ENCODE data around the gene GSTA4.
"Not testable (repeated sequence)": the region's sequence is repeated elsewhere in the genome, so short reads cannot be mapped to it uniquely, and the experiment has no call there.

The GSTA4 gene

DNA sequence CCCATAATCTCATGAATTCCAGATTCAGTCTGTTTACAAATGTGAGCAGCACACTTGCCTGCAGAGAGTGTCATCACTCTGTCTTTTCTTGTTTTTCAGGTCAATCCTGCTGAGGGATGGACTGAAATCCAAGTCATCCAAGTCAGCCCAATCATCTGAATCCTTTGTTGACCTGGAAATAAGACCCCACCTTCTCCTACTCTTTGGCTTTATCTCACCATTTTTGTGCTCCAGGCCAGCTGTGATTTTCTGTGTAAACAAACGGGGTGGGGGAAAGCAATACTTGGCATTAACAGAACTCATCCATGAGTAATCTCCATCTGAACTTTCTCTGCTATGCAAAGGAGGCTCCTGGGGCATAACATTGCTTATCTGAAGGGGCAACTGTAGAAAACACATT, 16.9 kb upstream of the GSTA4 start:
- DNase-seq: no peak

DNA sequence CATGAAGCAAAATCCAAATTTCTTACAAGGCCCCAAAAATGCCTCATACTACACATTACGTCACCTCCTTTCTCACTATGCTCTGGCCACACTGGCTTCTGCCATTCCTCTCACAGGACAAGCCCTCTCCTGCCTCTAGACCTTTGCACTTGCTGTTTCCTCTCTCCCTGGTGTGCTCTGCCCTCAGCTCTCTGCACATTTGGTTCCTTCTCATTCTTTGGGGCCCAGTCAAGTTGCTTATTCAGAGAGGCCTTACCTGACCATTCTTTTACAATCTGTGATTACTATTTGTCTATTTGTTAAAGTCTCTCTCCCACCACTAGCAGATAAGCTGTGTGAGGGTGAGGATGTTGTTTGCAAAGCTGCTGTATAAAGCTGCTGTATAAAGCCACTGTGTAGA, 15.4 kb upstream of the GSTA4 start:
- DNase-seq: no peak

DNA sequence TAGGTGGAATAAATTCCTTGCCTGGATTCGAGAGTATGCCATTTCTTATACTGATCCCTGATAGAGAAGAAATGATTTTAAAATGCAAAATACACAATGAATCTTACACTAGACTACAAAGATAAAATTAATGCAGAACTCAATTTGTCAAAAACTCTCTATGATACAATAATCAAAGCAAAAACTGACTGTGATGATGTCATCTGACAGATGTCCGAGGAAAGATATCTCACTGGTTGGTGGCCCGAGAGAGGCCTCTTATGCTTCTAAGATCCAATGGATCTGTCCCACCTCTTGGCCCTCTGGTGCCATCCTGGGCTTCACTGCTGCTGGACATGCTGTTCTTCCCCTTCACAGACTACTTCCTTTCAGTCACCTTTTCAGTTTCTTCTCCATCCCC, 14.4 kb upstream of the GSTA4 start:
- no peak for DNase-seq

DNA sequence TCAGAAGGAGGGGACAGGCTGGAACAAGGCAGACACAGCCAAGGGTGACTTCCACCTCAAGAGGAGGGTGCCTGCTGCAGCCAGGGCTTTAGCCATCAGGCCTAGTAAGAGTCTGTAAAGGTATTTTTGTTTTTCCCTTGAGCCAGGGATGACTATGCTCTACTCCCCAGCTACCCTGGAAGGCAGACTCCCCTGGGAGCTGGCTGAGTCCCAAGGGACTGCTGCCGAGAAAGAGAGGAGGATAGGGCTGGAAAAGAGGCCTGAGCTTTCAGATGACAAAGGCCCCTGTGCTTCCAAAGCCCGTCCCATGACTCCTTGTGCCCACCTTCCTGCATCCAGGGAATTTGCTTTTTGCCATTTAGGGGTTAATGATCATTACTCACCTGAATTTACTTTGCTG, 14.0 kb upstream of the GSTA4 start:
- no peak for DNase-seq

DNA sequence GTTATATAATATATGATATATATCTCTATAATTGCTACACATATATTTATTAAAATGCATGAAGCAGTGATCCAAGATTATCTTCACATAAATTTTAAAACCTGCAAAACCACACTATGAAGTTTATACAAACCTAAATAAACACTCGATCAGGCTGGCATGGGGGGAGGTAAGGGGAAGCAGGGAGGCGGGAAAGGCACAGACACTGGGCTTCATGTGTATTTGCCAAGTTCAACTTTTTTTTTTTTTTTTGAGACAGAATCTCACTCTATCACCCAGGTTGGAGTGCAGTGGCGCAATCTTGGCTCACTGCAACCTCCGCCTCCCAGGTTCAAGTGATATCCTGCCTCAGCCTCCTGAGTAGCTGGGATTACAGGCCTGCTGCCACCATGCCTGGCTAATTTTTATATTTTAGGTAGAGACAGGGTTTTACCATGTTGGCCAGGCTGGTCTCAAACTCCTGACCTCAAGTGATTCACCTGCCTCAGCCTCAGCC, 13.2 kb upstream of the GSTA4 start:
- DNase-seq: not testable (repeated sequence)

DNA sequence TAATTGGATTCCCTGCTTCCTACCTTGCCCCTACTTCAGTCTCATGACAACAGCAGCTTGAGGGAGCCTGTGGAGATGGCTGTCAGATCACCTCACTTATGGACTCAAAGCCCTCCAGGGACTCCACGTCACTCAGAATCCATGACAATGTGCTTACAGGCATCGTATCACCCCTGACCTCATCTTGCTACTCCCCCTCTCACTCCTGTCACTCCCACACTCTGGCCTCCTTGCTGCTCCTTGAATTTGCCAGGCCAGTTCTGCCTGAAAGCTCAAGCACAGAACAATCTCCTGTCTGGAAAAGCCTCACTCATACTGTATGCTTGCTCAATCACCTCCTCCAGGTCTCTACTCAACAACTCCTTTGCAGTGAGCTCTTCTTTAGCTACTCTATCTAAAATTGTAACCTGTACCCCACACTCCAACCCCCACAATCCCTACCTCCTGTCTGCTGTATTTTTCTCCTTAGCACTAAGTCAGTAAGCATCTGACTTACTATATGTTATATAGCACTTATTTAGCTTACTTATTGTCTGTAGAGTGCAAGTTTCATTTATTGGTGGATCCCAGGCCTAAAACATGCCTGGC, 10.7 kb upstream of the GSTA4 start:
- DNase-seq: no peak

DNA sequence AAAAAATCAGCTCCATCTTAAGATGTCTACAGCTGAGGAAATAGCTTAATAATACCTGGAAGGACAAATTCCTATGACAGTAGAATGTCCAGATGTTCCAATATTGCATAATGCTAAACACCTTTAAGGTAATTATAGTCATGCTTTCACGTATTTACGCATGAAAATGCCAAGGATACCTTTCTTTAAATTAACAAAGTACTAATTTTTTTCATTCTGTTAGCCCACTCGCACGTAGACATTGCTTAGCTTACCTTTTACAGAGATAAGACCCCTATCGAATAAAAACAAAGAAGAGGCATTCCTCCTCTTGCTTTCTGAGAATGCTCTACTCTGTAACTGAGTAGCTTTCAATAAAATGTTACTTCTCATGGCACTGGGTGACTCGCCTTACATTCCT, 4.4 kb upstream of the GSTA4 start:
- DNase-seq: no peak

DNA sequence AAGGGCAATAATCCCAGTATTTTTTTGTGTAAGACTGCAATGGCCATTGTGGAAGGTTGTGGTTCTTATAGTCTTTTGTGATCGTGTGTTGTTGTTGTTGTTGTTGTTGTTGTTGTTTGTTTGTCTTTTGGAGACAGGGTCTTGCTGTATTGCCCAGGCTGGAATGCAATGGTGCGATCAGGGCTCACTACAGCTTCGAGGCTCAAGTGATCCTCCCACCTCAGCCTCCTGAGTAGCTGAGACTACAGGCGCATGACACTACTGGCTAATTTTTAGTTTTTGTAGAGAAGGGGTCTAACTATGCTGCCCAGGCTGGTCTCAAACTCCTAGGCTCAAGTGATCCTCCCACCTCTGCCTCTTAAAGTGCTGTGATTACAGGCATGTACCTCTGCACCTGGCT, 3.5 kb upstream of the GSTA4 start:
- DNase-seq: no peak

DNA sequence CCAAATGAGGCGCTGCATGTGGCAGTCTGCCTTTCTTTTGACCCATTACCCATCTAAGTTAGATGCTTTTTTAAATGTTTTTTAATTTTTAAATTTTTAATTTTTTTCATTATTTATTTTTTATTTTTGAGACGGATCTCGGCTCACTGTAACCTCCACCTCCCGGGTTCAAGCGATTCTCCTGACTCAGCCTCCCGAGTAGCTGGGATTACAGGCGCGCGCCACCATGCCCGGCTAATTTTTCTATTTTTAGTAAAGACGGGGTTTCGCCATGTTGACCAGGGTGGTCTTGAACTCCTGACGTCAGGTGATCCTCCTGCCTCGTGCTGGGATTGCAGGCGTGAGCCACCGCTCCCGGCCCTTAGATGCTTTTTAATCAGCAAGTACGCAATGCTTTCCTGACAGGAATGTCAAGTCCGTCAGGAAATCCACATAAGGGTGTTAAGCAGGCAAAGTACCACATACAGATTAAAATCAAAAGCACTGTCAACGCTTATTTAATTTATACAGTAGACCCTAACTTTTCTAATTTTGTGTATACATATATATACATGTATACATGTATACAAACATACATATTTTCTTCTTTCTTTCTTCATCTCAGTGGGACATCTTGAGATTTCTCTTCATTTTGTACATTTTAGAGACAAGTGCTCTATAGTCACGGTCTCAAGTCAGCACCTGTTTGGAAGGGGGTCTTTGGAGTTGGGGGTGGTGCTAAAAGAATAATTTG, 995 bp upstream of the GSTA4 start:
- DNase-seq: no peak

DNA sequence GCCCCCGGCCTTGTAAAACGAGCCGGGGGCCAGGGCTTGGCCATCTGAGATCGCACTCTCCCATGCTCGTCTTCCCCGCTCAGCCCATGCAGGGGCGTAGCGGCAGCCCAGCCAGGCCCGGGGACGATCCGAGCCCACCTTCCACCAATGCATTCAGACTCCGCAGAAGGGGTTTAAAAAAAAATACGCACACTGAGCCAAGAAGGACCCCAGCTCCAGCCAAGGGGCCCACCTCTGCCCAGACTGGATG, 320 bp downstream of the GSTA4 start:
- DNase-seq: peak in 1 of 2 experiments; percentile 51

DNA sequence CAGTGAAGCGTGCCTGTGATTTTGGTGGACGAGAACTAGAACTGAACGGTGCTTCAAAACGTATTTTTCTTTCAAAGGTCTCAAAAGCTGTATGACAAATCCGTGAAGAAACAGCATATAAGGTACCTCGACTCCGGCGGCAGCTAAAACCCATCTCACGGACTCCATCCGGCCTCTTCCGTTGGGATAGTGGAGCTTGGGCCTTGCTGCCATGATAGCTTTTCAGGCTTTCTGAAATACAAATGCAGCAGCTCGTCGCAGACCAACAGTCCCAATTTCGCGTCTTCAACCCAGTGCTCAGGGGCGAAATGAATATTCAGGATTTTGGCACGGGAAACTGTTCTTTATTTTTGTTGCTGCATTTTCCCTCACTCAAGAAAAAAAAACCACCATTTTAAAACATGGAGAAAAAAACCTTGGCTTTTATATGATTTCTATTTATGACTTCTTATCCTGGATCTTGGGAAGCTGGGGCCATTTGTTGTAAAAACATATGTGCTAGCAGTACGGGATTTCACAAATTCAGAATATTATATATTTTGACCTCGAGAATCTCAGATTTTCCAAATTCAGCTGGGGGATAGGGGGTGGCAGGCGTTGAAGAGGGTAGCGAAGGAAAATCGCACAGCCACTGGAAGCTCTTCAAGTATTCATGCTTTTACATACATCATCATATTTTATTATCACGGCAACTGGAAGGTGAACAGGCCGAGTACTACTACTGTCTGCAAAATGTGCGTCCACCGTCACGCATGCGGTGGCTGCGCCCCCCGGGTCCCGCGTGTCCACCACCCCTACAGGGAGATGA, 849 bp downstream of the GSTA4 start:
- DNase-seq: peak; percentile 14 to 25

DNA sequence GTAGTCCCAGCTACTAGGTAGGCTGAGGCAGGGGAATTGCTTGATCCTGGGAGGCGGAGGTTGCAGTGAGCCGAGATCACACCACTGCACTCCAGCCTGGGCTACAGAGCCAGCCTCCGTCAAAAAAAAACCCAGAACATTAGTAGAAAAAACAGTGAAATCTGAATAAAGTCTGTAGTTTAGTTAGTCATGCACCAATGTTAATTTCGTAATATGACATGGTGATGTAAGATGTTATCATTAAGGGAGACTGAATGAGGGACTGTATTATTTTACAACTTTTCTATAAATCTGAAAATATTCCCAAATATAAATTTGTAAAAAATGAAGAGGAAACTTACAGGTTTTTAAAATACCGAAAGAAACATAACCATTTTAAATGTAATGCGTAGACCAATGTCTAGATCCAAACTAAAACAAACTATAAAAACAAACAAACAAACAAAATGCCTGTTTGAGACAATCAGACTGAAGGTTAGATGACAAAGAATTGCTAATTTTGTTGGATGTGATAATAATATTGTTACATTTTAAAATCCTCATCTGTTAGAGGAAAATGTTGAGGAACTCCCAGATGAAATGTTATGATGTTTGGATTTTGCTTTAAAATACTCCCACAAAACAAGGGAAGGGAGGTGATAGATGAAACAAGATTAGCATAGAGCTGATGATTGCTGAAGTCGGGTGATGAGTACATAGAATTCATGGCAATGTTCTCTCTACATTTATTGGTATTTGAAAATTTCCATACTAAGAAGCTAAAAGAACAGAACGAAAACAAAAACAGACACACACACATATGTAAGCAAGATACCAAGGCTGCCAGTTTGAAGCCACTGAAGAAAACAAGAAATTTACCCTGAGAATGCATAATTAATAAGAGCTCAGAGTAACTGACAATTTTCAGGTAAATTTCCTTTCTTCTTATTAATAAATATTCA, 1.8 kb downstream of the GSTA4 start:
- DNase-seq: no peak

DNA sequence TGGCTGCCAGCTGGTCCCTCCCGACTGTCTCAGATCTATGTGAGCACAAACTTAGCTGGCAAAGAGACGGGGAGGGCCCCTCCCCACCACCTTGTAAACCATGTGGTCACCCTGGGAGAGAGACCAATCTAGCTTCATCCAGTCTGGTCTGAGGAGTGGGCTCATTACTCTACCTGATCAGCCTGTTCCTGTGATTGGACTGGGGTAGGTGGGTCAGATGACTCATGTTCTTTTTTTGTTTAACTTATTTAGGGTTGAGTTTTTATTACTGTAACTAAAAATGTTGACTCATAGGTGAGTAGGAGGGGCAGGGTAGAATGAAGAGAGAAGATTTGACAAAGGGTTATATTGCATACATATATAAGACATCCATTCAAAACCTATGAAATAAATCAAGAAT, 4.7 kb downstream of the GSTA4 start:
- no peak for DNase-seq

DNA sequence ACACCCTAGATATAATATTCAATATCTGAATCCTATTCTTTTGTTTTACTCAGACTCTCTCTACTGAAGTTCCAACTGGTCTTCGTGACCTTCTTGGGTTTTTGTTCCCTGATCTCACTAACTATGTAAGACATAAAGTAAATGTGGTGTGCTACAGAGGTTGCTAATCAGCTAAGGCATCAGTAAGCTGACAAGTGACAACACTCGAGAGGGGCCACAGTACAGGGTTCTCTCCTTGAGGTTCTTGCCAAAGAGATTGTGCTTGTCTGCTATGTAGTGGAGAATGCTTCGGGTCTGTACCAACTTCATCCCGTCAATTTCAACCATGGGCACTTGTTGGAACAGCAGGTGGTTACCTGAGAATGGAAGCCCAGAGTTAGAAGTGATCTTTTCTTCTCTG, 9.9 kb downstream of the GSTA4 start:
- no peak for DNase-seq

DNA sequence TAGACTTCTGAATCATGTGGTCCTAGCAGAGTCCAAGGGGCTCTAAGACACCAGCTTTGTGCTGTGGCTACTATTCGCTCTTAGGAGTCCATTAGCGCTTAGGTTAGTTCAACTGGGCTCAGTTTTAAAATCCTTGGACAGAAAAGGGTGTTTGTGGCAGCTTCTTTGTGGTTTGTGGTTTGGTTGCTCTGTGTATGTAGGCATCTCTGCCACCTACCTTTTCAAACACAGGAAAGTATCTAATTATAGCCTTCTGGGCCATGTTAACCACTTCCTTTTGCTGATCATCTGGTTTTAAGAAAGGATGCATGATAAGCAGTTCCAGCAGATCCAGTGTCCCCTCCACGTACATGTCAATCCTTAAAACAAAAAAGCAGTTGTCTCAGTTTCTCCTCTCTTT, 10.8 kb downstream of the GSTA4 start:
- no peak for DNase-seq

DNA sequence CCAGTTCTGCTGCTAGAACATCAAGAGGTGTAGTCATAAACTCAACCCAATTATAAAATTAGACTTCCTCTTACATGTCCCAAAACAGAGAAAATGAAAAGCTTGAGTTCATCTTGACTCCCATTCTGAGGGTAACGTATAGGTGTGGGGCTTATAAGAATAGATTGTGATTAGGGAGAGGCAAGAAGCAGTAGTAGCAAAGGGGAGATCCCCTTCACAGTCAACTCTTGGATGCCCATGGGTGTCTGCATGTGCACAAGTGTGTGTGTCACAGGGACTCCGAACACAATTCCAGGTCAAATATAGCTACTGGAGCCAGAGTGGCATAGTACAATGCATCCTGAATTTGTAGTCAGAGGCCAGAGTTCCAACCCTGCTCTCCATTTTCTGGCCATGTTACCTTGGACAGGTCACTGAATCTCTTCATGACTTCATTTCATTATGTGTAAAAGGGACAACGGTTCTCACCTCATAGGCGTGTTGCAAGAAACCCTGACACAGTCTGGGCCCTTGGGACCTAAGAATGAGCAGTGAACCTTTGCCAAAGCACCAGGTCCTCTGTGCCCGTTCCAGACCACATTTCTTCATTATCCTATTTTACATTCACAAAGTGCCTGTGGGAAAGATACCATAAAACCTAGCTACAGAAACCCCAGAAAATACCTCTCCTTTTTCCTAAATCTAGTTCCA, 11.8 kb downstream of the GSTA4 start:
- no peak for DNase-seq

DNA sequence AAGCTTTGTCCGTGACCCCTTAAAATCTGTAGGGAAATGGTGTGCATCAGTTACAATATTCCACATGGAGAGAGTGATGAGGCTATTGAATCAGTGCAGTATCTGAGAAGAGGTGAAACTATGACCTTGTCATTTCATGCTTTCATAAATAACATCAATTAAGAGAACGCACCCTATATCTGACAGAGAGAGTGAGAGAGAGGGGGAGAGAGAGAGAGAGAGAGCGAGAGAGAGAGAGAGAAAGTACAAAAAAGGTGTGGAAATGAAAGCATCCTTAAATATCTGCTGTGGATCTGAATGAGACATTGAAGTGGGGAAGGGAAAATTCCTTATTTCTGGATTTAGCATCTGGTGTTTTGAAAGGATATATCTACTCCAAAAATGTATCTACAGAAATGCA, 12.4 kb downstream of the GSTA4 start:
- no peak for DNase-seq

DNA sequence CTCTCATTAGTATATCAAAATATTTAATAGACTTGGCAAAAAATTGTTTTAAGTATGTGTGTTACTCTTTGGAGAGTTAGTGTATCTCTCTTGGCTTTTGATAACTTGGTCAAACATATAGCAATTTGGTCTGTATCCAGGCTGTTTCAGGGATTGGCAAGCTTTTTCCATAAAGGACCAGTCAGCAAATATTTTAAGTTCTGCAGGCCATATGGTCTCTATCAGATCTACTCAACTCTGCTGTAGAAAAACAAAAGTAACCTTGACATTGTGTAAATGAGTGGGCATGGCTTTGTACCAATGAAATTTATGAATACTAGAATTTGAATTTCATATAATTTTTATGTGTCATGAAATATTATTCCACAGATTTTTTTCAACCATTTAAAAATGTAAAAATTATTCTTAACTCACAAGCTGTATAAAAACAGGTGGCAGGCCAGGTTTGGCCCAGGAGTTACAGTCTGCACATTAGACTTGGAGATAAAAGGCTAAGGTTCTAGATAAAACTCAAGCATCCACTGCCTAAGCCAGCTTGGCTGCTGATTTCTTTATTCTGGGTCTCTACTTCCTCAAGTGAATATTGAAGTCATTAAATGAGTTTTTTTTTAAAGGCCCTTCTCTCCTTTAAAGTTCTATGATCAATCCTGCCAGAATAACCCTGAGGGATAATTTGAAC, 13.7 kb downstream of the GSTA4 start:
- no peak for DNase-seq

DNA sequence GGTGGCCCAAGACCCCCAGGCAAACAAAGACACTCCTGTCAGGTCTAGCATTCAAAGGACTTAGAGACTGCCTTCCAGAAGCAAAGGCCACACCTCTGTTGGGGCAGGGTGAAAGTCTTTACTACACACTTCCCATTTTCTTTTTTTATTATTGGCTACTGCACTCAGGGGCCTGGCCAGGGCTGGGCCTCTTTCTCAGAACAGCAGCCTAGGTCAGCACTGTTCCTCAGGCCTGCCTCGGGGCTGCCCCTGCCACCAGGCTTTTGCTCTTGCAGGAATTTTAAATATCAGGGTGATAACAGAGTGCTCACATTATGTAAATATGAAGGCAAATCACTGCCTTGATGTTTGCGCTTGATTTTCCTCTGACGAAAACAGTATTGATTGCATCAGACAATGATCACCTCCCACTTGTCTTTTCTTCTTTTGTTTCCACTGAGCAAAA, 18.5 kb downstream of the GSTA4 start:
- no peak for DNase-seq

DNA sequence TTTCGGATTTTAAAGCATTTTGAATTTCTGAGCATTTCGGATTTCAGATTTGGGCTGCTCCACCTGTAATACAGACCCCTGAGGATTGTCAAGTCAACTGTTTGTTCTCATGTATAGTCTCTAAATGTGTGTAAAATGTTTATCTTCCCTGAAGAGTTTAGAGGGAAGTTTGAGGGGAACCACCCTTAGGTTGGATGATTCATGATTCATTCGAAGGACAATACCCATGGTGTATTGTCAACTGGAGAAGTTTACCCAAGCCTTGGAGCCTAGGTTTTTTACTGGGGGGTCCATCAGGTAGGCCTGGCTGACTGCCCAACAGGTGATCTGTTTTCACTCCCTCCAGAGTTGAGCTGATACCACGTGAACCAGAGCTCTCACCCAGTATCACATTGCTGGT, 18.9 kb downstream of the GSTA4 start:
- no peak for DNase-seq

DNA sequence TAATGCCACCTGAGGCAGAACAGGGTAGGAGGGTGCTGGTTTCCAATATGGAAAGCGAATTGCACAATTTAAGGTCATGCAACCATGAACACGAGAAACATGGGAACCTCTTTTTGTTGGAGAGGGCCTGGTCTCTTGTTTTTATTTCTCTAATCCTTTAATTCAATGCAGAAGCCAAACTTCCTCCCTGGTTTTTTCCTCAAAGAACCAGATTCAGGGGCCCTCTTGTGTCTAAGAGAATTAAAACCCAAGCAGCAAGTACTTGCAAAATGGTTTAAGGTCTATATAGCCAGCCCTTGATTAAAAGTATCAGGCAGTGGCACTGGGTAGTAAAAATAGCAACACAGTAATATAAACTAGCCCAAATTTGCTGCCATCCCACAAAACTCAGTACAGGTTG, 19.5 kb downstream of the GSTA4 start:
- DNase-seq: no peak

DNA sequence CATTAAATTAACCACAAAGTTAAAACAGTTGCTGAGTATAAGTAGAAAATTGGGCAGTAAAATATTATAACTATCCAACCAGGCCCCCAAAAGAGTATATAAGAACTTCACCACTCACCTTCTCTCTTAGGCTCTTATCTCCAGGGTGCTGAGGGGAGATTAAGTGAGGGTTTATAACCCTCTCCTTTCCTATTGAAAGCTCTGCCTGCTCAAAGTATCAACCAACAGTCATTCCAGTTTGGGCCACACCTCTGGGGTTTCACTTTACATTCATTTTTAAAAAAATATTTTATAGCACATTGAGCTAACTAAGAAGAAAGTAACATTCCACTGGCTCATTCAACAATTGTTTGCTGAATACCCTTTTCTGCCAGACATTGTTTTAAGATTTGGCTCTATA, 22.1 kb downstream of the GSTA4 start:
- DNase-seq: no peak
